PC-9 (cell line): ENCODE measurements around the gene RFTN1. TPM values are rescaled to one million over a fixed set of nuclear protein-coding genes. Genes with fewer than 3 reads are reported as not detected.

Experiments
- BruUV-seq: library from RNA; stranded (reverse); fragments of 400-500 nt; replicated peaks from 2 replicates; lab custom pipeline; 2021; lab: Mats Ljungman, UMichigan
- CTCF ChIA-PET: fragments of 300-600 bp; sonication (Branson Sonifier 250); formaldehyde crosslinking; loops from one replicate; lab custom pipeline; 2022; ENCODE audit warnings: antibody characterized with exemption; lab: Charles Lee
- POLR2A ChIA-PET: fragments of 300-600 bp; sonication (Branson Sonifier 250); formaldehyde crosslinking; loops from one replicate; lab custom pipeline; 2022; ENCODE audit warnings: antibody characterized with exemption; ENCODE audit not compliant: unreplicated experiment; lab: Charles Lee
- DNase-seq, 2 experiments: peaks; one replicate each; pipeline versions ENCODE4 v3.0.0 to v3.0.0-alpha.2; 2015 to 2022; ENCODE audit warnings: mixed read lengths in 1 of 2
- H2AFZ ChIP-seq: fragments of 200-600 bp; sonication (generic); 2 replicates; pipeline ENCODE4 v1.8.1; 2017; ENCODE audit warnings: antibody characterized with exemption
- H3F3A ChIP-seq: fragments of 200-600 bp; sonication (generic); 2 replicates; pipeline ENCODE4 v1.8.1; 2017; ENCODE audit warnings: antibody characterized with exemption, mild to moderate bottlenecking, low read depth; ENCODE audit not compliant: insufficient read depth
- H3K27ac ChIP-seq: fragments of 200-600 bp; sonication (generic); 2 replicates; pipeline ENCODE4 v1.6.1; 2016; ENCODE audit warnings: mixed run types
- H3K27me3 ChIP-seq: fragments of 200-600 bp; sonication (generic); 2 replicates; pipeline ENCODE4 v1.6.1; 2016; ENCODE audit warnings: low read depth, mixed run types; ENCODE audit not compliant: insufficient read depth
- H3K36me3 ChIP-seq: fragments of 200-600 bp; sonication (generic); 2 replicates; pipeline ENCODE4 v1.6.1; 2016; ENCODE audit warnings: low read depth, mixed run types
- H3K4me1 ChIP-seq: fragments of 200-600 bp; sonication (generic); replicated peaks from 2 replicates; pipeline ENCODE4 v1.6.1; 2016; ENCODE audit warnings: mixed run types; ENCODE audit not compliant: insufficient read depth
- H3K4me2 ChIP-seq: fragments of 200-600 bp; sonication (generic); 2 replicates; pipeline ENCODE4 v1.6.1; 2017; ENCODE audit warnings: mixed run types
- H3K4me3 ChIP-seq: fragments of 200-600 bp; sonication (generic); 2 replicates; pipeline ENCODE4 v1.6.1; 2016; ENCODE audit warnings: mixed run types
- H3K79me2 ChIP-seq: fragments of 200-600 bp; sonication (generic); 2 replicates; pipeline ENCODE4 v1.6.1; 2017; ENCODE audit warnings: low read depth, mixed run types
- H3K9me2 ChIP-seq: fragments of 200-600 bp; sonication (generic); 2 replicates; pipeline ENCODE4 v1.8.1; 2017; ENCODE audit warnings: mild to moderate bottlenecking; ENCODE audit not compliant: insufficient read depth
- H3K9me3 ChIP-seq: fragments of 200-600 bp; sonication (generic); 2 replicates; pipeline ENCODE4 v1.8.1; 2016; ENCODE audit warnings: low read depth; ENCODE audit not compliant: insufficient read depth
- H4K20me1 ChIP-seq: fragments of 200-600 bp; sonication (generic); 2 replicates; pipeline ENCODE4 v1.8.1; 2017; ENCODE audit not compliant: insufficient read depth
- EZH2 ChIP-seq: fragments of 200-600 bp; sonication (generic); IDR thresholded peaks from 2 replicates; pipeline ENCODE4 v1.8.0; 2017; ENCODE audit warnings: antibody characterized with exemption, low read depth
- intact Hi-C: fragments of 100-400 bp; cut with micrococcal nuclease; formaldehyde crosslinking; loops from one replicate; pipeline ENCODE4 v1.10.0; 2022; ENCODE audit not compliant: unreplicated experiment
- total RNA-seq: library from RNA; stranded (reverse); gene quantifications from 2 replicates; pipeline ENCODE4 v1.2.3, GENCODE V29; 2021
- TF ChIP-seq, protein P1 (sequence below): fragments of 200-600 bp; sonication (generic); conservative IDR thresholded peaks from 2 replicates; pipeline ENCODE4 v1.6.1; 2017; ENCODE audit warnings: mixed run types, antibody characterized with exemption, mild to moderate bottlenecking, moderate library complexity

The RFTN1 gene
- total RNA-seq, 1 experiment from 2014 or later = 0.41 TPM

DNA sequence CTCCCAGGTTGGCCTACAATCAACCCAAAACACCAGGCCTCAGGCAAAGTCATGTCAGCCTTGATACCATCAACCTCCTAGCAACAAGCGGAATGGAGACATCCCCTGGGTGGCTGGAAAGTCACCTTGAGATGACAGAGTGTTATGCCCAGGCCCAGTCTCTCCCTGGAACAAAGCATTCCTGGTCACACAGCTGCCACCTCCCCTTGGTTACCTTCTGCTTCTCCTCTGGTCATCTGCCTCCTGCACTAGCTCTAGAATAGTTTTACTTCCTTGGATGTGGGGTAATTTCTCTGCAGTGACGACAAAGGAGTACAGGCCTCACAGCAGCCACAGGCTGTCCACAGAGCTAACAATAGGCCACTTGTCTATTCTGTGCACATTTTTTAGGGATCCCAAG is 114.9 kb downstream of the RFTN1 start:
- intact Hi-C loops = no loop called here
- ChIA-PET POLR2A (no interaction called here), CTCF (no interaction called here)
- H2AFZ ChIP-seq = no peak overlapping the region
- no peaks in the 10 kb centered on the region for H4K20me1 ChIP-seq
- TF ChIP-seq, protein P1, sequence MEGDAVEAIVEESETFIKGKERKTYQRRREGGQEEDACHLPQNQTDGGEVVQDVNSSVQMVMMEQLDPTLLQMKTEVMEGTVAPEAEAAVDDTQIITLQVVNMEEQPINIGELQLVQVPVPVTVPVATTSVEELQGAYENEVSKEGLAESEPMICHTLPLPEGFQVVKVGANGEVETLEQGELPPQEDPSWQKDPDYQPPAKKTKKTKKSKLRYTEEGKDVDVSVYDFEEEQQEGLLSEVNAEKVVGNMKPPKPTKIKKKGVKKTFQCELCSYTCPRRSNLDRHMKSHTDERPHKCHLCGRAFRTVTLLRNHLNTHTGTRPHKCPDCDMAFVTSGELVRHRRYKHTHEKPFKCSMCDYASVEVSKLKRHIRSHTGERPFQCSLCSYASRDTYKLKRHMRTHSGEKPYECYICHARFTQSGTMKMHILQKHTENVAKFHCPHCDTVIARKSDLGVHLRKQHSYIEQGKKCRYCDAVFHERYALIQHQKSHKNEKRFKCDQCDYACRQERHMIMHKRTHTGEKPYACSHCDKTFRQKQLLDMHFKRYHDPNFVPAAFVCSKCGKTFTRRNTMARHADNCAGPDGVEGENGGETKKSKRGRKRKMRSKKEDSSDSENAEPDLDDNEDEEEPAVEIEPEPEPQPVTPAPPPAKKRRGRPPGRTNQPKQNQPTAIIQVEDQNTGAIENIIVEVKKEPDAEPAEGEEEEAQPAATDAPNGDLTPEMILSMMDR = no peak
- TF ChIP-seq EZH2 = no peak
- no peak overlapping the region for H3K27ac ChIP-seq
- H3K9me3 ChIP-seq = peaks cover 5% of the 10 kb centered on the region; the same call in 1 of the 2 replicates
- H3F3A ChIP-seq = no peaks in the 10 kb centered on the region
- H3K4me2 ChIP-seq = no peak overlapping the region
- no peaks in the 10 kb centered on the region for H3K79me2 ChIP-seq
- no TSS peak for BruUV-seq
- DNase-seq = no peak
- no peaks in the 10 kb centered on the region for H3K9me2 ChIP-seq
- H3K4me1 ChIP-seq = no peaks in the 10 kb centered on the region
- no peaks in the 10 kb centered on the region for H3K36me3 ChIP-seq
- H3K27me3 ChIP-seq = no peaks in the 10 kb centered on the region
- H3K4me3 ChIP-seq = no peak overlapping the region

DNA sequence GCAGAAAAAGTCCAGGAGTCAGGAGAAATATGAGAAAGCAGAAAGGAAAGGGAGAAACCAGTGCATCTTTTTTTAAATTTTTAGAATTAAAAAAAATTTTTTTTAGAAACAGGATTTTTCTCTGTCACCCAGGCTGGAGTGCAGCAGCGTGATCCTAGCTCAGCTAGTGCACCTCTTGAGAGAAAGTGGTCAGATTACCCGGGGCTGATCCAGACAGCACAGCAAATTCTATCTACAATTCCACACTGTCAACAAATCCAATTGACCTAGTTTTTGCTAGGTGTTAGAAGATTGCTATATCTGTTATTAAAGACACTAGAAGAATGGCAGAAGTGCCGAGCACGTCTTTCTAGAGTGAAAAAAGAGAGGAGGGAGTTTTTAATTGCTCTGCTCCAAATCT is 117.3 kb downstream of the RFTN1 start:
- no peak overlapping the region for H3K27ac ChIP-seq
- no peaks in the 10 kb centered on the region for H3K4me1 ChIP-seq
- no peaks in the 10 kb centered on the region for H3K36me3 ChIP-seq
- H4K20me1 ChIP-seq = no peaks in the 10 kb centered on the region
- intact Hi-C loops = no loop called here
- BruUV-seq = no TSS peak
- H3K79me2 ChIP-seq = no peaks in the 10 kb centered on the region
- H3K9me2 ChIP-seq = no peaks in the 10 kb centered on the region
- H3K4me3 ChIP-seq = no peak overlapping the region
- H3F3A ChIP-seq = no peaks in the 10 kb centered on the region
- ChIA-PET POLR2A (no interaction called here), CTCF (interaction anchor here (0.7 kb wide), 1 partner anchor 17 kb away, joined by 8 read pairs; no protein-coding TSS in a partner anchor)
- no peaks in the 10 kb centered on the region for H3K27me3 ChIP-seq
- H2AFZ ChIP-seq = no peak overlapping the region
- TF ChIP-seq, protein P1 = no peak
- TF ChIP-seq EZH2 = no peak
- H3K9me3 ChIP-seq = no peaks in the 10 kb centered on the region
- DNase-seq = no peak
- H3K4me2 ChIP-seq = no peak overlapping the region

DNA sequence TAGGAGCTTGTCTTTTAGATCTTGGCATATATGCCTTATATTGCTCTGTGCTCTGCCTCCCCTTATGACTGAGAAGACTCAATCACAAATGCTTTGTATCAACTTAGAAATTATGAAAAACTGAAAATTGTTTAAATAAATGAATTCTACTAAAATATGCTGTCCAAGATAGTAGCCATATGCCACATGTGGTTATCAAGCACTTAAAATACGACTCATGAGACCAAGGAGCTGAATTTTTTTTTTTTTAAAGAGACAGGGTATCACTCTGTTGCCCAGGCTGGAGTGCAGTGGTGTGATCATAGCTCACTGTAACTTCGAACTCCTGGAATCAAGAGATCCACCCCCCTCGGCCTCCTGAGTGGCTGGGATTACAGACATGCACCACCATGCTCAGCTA is 118.3 kb downstream of the RFTN1 start:
- H3K4me3 ChIP-seq = no peak overlapping the region
- H4K20me1 ChIP-seq = no peaks in the 10 kb centered on the region
- H3K9me2 ChIP-seq = no peaks in the 10 kb centered on the region
- H3K36me3 ChIP-seq = no peaks in the 10 kb centered on the region
- POLR2A ChIA-PET = no interaction called here
- H3K27me3 ChIP-seq = no peaks in the 10 kb centered on the region
- H3K9me3 ChIP-seq = no peaks in the 10 kb centered on the region
- CTCF ChIA-PET = no interaction called here
- no peaks in the 10 kb centered on the region for H3F3A ChIP-seq
- H2AFZ ChIP-seq = no peak overlapping the region
- H3K4me2 ChIP-seq = no peak overlapping the region
- DNase-seq = no peak
- BruUV-seq = no TSS peak
- no peak overlapping the region for H3K27ac ChIP-seq
- H3K79me2 ChIP-seq = no peaks in the 10 kb centered on the region
- TF ChIP-seq EZH2 = no peak
- TF ChIP-seq, protein P1 = no peak
- H3K4me1 ChIP-seq = no peaks in the 10 kb centered on the region
- intact Hi-C loops = no loop called here
